AML-193 (cell line): ENCODE measurements around the gene DGCR2.
"Not testable (repeated sequence)": the region's sequence is repeated elsewhere in the genome, so short reads cannot be mapped to it uniquely, and the experiment has no call there.

ENCODE experiments used
- DNase-seq, 2 experiments: peaks; one replicate each; lab custom pipeline; 2025; lab: John Stamatoyannopoulos, UW

DGCR2 gene

GRCh38 chr22:19060356-19061009, 61.7 kb downstream of the DGCR2 start:
- no peak for DNase-seq

GRCh38 chr22:19059481-19060278, 62.5 kb downstream of the DGCR2 start:
- DNase-seq, result no peak

- no peak for DNase-seq
Measured at GRCh38 chr22:19058713-19059451, 63.3 kb downstream of the DGCR2 start.

GRCh38 chr22:19057999-19058491, 64.2 kb downstream of the DGCR2 start:
- DNase-seq, result no peak

GRCh38 chr22:19057539-19057938, 64.7 kb downstream of the DGCR2 start:
- DNase-seq, result no peak

- no peak for DNase-seq
Measured at GRCh38 chr22:19056951-19057401, 65.2 kb downstream of the DGCR2 start.

- DNase-seq, result no peak
Measured at GRCh38 chr22:19055801-19056200, 66.4 kb downstream of the DGCR2 start.

- no peak for DNase-seq
Measured at GRCh38 chr22:19052941-19053541, 69.2 kb downstream of the DGCR2 start.

GRCh38 chr22:19051381-19052072, 70.7 kb downstream of the DGCR2 start:
- no peak for DNase-seq

- DNase-seq, result not testable (repeated sequence)
Measured at GRCh38 chr22:19050847-19051246, 71.4 kb downstream of the DGCR2 start.

- no peak for DNase-seq
Measured at GRCh38 chr22:19050117-19050516, 72.1 kb downstream of the DGCR2 start.

GRCh38 chr22:19048531-19048930, 73.7 kb downstream of the DGCR2 start:
- DNase-seq, result no peak

GRCh38 chr22:19047993-19048392, 74.2 kb downstream of the DGCR2 start:
- no peak for DNase-seq

GRCh38 chr22:19046719-19047609, 75.2 kb downstream of the DGCR2 start:
- DNase-seq, result no peak

GRCh38 chr22:19046287-19046686, 75.9 kb downstream of the DGCR2 start:
- DNase-seq, result no peak

- DNase-seq, result no peak
Measured at GRCh38 chr22:19045094-19045493, 77.1 kb downstream of the DGCR2 start.

GRCh38 chr22:19044381-19044780, 77.8 kb downstream of the DGCR2 start:
- no peak for DNase-seq

- no peak for DNase-seq
Measured at GRCh38 chr22:19043121-19044085, 78.8 kb downstream of the DGCR2 start.
